AG10803 (cell line): ENCODE measurements around the gene GTF2H4.
"Not testable (repeated sequence)": the region's sequence is repeated elsewhere in the genome, so short reads cannot be mapped to it uniquely, and the experiment has no call there.

Experiments
- DNase-seq: peaks from one replicate; pipeline ENCODE4 v3.0.0; 2010; ENCODE audit warnings: low read depth
- H3K4me3 ChIP-seq: 2 replicates; pipeline ENCODE4 v1.5.1; 2011; ENCODE audit warnings: mild to moderate bottlenecking, low read length, control low read depth
- TF ChIP-seq, protein P1 (sequence below): conservative IDR thresholded peaks from 2 replicates; pipeline ENCODE4 v1.5.1; 2011; ENCODE audit warnings: mild to moderate bottlenecking, low read length, control low read depth, inconsistent platforms

Gene GTF2H4

DNA sequence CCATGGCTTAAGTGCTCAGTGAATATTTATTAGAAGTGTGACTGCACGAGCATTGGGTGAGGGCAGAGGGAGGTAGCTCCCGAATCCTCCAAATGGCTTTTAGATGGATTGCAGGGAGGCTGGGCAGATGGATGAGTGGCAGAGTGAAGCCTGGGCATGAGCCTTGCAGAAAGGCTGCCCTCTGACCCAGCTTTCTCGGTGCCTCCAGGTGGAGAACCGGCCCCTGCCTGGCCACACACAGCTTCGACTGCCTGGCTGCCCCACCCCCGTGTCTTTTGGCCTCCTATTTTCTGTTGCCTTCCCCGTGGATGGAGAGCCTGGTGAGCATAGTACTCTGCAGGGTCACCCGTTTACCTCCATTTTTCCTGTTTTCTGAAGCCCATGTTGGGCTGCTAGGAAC lies 9.5 kb downstream of the GTF2H4 start:
- no peak overlapping the region for H3K4me3 ChIP-seq
- TF ChIP-seq, protein P1, sequence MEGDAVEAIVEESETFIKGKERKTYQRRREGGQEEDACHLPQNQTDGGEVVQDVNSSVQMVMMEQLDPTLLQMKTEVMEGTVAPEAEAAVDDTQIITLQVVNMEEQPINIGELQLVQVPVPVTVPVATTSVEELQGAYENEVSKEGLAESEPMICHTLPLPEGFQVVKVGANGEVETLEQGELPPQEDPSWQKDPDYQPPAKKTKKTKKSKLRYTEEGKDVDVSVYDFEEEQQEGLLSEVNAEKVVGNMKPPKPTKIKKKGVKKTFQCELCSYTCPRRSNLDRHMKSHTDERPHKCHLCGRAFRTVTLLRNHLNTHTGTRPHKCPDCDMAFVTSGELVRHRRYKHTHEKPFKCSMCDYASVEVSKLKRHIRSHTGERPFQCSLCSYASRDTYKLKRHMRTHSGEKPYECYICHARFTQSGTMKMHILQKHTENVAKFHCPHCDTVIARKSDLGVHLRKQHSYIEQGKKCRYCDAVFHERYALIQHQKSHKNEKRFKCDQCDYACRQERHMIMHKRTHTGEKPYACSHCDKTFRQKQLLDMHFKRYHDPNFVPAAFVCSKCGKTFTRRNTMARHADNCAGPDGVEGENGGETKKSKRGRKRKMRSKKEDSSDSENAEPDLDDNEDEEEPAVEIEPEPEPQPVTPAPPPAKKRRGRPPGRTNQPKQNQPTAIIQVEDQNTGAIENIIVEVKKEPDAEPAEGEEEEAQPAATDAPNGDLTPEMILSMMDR: no peak
- no peak for DNase-seq

DNA sequence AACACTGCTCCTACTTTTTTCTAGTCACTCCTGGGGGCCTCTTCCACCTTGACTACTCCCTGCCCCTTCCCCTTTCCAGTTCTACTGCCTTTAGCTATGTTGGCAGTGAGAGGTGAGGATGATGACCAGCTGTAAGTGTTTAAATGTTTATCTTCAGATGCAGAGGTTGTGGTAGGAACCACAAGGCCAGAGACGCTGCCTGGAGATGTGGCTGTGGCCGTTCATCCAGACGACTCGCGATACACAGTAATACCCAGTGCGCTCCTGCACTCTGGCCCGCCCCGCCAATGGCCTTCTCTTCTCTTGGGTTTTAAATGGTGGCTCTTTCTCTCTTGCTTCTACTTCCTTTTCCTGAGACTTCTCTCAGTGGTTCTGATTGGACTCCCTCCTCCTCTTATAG lies 10.7 kb downstream of the GTF2H4 start:
- TF ChIP-seq, protein P1: no peak
- H3K4me3 ChIP-seq: no peak overlapping the region
- DNase-seq: no peak

DNA sequence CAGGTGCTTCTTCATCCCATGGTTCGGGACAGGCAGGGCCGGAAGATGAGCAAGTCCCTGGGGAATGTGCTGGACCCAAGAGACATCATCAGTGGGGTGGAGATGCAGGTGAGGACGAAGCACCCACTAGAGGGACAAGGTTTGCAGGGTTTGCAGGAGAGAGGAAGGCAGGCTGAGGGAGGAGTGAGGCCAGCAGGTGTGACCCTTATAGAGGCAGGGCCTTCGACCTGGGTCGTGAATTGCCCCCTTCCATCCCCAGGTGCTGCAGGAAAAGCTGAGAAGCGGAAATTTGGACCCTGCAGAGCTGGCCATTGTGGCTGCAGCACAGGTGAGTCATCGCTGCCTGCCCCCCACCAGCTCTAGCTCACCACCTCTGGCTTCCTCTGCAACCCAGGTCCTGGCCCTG lies 14.4 kb downstream of the GTF2H4 start:
- no peak for DNase-seq
- TF ChIP-seq, protein P1: no peak
- no peak overlapping the region for H3K4me3 ChIP-seq

DNA sequence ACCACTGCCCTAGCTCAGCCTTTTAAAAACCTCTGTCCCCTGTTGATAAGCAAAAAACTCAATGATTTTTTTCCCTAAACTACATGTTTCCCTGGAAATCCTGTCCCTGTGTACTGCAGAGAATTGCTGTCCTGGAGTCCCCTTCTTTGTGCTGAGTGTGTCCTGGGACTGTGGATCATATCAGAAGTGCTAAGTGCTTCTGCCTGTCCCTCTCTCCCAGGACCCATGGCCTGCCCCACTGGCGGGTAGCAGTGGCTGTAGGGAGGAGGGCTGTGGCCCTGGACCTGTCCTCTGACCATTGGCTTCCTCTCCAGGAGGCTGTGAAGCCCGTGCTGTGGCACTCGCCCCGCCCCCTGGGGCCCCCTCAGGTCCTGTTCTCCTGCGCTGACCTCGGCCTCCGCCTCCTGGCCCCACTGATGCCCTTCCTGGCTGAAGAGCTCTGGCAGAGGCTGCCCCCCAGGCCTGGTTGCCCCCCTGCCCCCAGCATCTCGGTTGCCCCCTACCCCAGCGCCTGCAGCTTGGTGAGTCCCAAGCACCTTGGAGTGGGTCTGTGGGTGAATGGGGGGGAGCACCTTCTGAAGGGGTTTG lies 16.1 kb downstream of the GTF2H4 start:
- not testable (repeated sequence) for H3K4me3 ChIP-seq, DNase-seq

DNA sequence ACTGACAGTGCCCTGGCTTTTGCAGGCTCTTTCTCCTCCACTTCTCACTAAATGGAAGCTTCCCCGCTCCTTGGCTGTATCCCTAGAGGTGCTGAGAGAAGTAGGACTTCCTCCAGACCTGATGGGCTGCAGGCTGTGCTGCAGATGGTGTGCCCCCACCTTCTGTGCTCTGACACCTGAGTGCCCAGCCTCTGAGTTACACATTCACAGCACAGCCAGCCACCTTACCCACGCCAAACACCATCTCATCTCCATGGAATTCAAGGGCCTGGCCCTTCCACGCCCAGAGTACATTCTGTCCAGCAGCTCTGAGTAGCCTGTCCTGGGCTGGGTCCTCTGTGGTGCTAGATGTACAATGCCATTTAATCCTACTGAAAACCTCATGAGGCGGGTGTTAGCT lies 18.6 kb downstream of the GTF2H4 start:
- no peak for DNase-seq
- TF ChIP-seq, protein P1: no peak

DNA sequence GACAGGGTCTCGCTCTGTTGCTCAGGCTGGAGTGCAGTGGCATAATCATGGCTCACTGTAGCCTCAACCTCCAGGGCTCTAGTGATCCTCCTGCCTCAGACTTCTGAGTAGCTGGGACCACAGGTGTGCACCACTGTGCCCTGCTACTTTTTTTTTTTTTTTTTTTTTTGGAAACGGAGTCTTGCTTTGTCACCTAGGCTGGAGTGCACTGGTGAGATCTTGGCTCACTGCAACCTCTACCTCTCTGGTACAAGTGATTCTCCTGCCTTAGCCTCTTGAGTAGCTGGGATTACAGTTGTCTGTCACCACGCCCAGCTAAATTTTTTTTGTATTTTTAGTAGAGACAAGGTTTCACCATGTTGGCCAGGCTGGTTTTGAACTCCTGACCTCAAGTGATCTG lies 19.1 kb downstream of the GTF2H4 start:
- not testable (repeated sequence) for DNase-seq, H3K4me3 ChIP-seq

More for the DNA sequence above, 18.6 kb downstream of the GTF2H4 start:
- H3K4me3 ChIP-seq: no peak overlapping the region

DNA sequence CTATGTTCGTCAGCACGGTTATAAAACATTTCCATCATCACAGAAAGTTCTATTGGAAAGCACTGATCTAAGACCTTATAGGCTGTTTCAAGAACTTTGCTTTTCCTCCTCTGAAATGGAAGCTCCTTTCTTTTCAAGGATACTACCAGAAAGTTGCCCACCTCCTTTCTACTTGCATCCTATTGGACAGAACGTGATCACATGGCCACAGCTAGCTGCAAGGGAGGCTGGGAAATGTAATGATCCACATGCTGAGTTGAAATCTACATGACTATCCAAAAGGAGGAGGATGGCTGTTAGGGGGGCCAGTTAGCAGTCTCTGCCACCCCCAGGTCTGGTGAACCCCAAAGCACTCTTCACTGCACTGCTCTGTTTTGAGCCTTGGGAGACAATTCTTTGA lies 20.7 kb downstream of the GTF2H4 start:
- TF ChIP-seq, protein P1: no peak
- no peak overlapping the region for H3K4me3 ChIP-seq
- no peak for DNase-seq

DNA sequence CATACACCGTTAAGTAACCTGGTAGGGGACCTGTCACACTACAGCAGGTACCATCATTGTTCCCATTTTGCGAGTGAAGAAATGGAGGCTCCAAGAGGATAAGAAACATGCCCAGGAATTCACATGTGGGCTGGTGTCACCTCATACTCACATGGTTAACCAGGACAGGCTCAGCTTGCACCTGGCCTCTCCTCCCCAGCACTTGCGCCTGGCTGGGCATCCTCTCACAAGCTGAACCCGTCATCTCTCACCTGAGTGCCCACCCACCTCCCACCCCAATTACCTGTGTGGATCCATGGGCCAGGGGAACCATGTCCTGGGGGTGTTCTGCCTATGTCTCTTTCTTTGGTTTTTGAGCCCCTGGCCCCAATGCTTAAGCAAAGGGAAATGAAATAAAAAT lies 22.5 kb downstream of the GTF2H4 start:
- no peak overlapping the region for H3K4me3 ChIP-seq
- DNase-seq: no peak
- TF ChIP-seq, protein P1: no peak
